Nephron progenitor cell (in vitro differentiated cells): Measurements from ENCODE around the gene TIMM50.

Experiments used
- DNase-seq: peaks from one replicate; pipeline ENCODE4 v3.0.0; 2021
- H3K27ac Mint-ChIP-seq: 2 replicates; pipeline ENCODE4 v1.8.0; 2021; ENCODE audit warnings: mild to moderate bottlenecking, moderate library complexity, mixed read lengths
- H3K27me3 Mint-ChIP-seq: 2 replicates; pipeline ENCODE4 v1.8.0; 2021; ENCODE audit warnings: mild to moderate bottlenecking, low read depth, mixed read lengths; ENCODE audit not compliant: poor library complexity
- H3K36me3 Mint-ChIP-seq: 2 replicates; pipeline ENCODE4 v1.8.0; 2021; ENCODE audit warnings: low read depth, mixed read lengths
- H3K4me1 Mint-ChIP-seq: 2 replicates; pipeline ENCODE4 v1.8.0; 2021; ENCODE audit warnings: mixed read lengths
- H3K4me3 Mint-ChIP-seq: 2 replicates; pipeline ENCODE4 v1.8.0; 2021; ENCODE audit warnings: mild to moderate bottlenecking, moderate library complexity, mixed read lengths
- H3K9me3 Mint-ChIP-seq: 2 replicates; pipeline ENCODE4 v1.8.0; 2021; ENCODE audit warnings: mild to moderate bottlenecking, moderate library complexity, mixed read lengths
- CTCF ChIP-seq: fragments of 200-600 bp; sonication (generic); IDR thresholded peaks from 2 replicates; pipeline ENCODE4 v1.5.0; 2021; ENCODE audit warnings: antibody characterized with exemption

The TIMM50 gene

GRCh38 chr19:39469036-39469435 is 11.6 kb upstream of the TIMM50 start:
- no peak for DNase-seq
- H3K9me3 Mint-ChIP-seq, result no peaks in the 10 kb centered on the region
- H3K27me3 Mint-ChIP-seq, result no peaks in the 10 kb centered on the region
- no peak overlapping the region for H3K27ac Mint-ChIP-seq
- H3K4me1 Mint-ChIP-seq, result no peaks in the 10 kb centered on the region
- H3K36me3 Mint-ChIP-seq, result peaks cover 66% of the 10 kb centered on the region
- TF ChIP-seq CTCF, result no peak
- no peak overlapping the region for H3K4me3 Mint-ChIP-seq

DNA sequence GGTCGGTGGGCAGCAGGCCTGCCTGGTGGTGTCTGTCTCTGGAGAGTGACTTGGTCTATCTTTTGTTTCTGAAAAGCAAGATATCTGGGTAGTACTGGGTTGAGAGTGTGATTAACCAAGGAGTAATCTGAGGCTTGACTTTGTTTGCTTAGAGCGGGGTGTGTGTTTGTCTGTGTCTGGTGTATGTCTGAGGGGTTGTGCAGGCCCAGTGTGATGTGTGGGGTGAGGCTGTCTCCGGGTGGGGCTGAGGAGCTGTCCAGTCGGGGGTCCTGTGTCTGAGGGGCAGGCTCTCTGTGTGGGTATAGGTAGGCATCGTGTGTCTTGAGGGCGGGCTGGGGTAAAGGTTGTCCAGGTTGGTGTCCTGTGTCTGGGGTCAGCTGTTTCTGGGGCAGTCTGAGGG is 11.1 kb upstream of the TIMM50 start:
- no peak for DNase-seq
- Mint-ChIP-seq H3K27me3 (no peaks in the 10 kb centered on the region), H3K9me3 (no peaks in the 10 kb centered on the region), H3K36me3 (peaks cover 70% of the 10 kb centered on the region), H3K4me3 (no peak overlapping the region), H3K27ac (peak overlapping the region; percentile 70), H3K4me1 (no peaks in the 10 kb centered on the region)
- TF ChIP-seq CTCF, result no peak

DNA sequence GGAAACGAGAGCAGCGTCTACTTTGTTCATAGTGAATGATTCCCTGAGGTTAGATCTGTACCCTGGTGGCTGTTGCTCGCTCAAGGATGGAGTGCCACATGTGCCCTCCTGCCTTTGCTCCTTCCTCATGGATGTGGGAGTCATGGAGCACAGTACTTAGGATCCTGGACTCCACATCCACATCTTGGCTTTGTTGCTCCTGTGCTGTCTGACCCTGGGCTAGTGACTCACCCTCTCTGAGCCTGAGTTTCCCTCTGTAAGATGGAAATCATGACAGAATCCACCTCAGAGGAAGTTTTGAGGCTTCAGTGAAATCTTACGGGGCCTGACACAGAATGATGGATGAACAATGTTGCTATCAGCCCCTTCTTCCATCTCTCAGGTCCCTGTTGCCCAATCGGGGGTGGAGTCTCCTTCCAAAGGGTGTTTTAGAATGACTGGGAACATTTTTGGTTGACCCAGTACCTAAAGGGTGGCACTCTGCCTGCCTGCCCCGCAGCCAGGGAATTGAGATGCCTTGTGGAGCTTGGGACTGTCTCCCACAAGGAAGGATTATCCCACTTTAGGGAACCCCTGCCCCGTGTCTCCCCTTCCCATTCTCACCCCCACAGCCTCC is 9.8 kb upstream of the TIMM50 start:
- DNase-seq, result no peak
- Mint-ChIP-seq H3K9me3 (no peaks in the 10 kb centered on the region), H3K27ac (no peak overlapping the region), H3K36me3 (peaks cover 73% of the 10 kb centered on the region), H3K27me3 (no peaks in the 10 kb centered on the region), H3K4me1 (no peaks in the 10 kb centered on the region), H3K4me3 (no peak overlapping the region)
- TF ChIP-seq CTCF, result no peak

GRCh38 chr19:39471756-39472536 is 8.7 kb upstream of the TIMM50 start:
- no peaks in the 10 kb centered on the region for H3K9me3 Mint-ChIP-seq
- H3K4me1 Mint-ChIP-seq, result no peaks in the 10 kb centered on the region
- H3K36me3 Mint-ChIP-seq, result peaks cover 74% of the 10 kb centered on the region
- H3K4me3 Mint-ChIP-seq, result no peak overlapping the region
- DNase-seq, result no peak
- H3K27ac Mint-ChIP-seq, result peak overlapping the region; percentile 62
- no peak for TF ChIP-seq CTCF
- peaks cover 4% of the 10 kb centered on the region for H3K27me3 Mint-ChIP-seq

GRCh38 chr19:39472746-39473442 is 7.7 kb upstream of the TIMM50 start:
- Mint-ChIP-seq H3K27ac (no peak overlapping the region), H3K36me3 (peaks cover 70% of the 10 kb centered on the region), H3K4me3 (no peak overlapping the region), H3K4me1 (no peaks in the 10 kb centered on the region), H3K9me3 (no peaks in the 10 kb centered on the region), H3K27me3 (peaks cover 4% of the 10 kb centered on the region)
- no peak for TF ChIP-seq CTCF
- DNase-seq, result no peak
